Ishikawa (cell line): Measurements from ENCODE around the gene FBXL17.

Experiments
- CEBPB ChIP-seq: IDR thresholded peaks from 2 replicates; pipeline ENCODE4 v1.6.1; 2012
- CREB1 ChIP-seq: IDR thresholded peaks from 2 replicates; pipeline ENCODE4 v1.6.1; 2012; ENCODE audit warnings: low read depth
- EGR1 ChIP-seq: IDR thresholded peaks from 2 replicates; pipeline ENCODE4 v1.6.1; 2012
- EP300 ChIP-seq: IDR thresholded peaks from 2 replicates; pipeline ENCODE4 v1.6.1; 2012; ENCODE audit warnings: borderline replicate concordance
- FOXM1 ChIP-seq: IDR thresholded peaks from 2 replicates; pipeline ENCODE4 v1.6.1; 2012; ENCODE audit warnings: low read depth, borderline replicate concordance
- NFIC ChIP-seq: IDR thresholded peaks from 2 replicates; pipeline ENCODE4 v1.6.1; 2012
- RAD21 ChIP-seq: IDR thresholded peaks from 2 replicates; pipeline ENCODE4 v1.6.1; 2012; ENCODE audit warnings: low read depth
- TAF1 ChIP-seq: IDR thresholded peaks from 2 replicates; pipeline ENCODE4 v1.6.1; 2012; ENCODE audit warnings: low read depth, mild to moderate bottlenecking
- TCF12 ChIP-seq: IDR thresholded peaks from 2 replicates; pipeline ENCODE4 v1.6.1; 2012; ENCODE audit warnings: low read depth
- TEAD4 ChIP-seq: IDR thresholded peaks from 2 replicates; pipeline ENCODE4 v1.6.1; 2012
- YY1 ChIP-seq: IDR thresholded peaks from 2 replicates; pipeline ENCODE4 v1.6.1; 2012; ENCODE audit warnings: low read depth
- ZBTB7A ChIP-seq: IDR thresholded peaks from 2 replicates; pipeline ENCODE4 v1.6.1; 2012; ENCODE audit warnings: low read depth
- TF ChIP-seq, protein P1 (sequence below): IDR thresholded peaks from 2 replicates; pipeline ENCODE4 v1.6.1; 2012; ENCODE audit warnings: low read depth, mild to moderate bottlenecking
- TF ChIP-seq, protein P2 (sequence below): IDR thresholded peaks from 2 replicates; pipeline ENCODE4 v1.6.1; 2012
- TF ChIP-seq, protein P3 (sequence below): IDR thresholded peaks from 2 replicates; pipeline ENCODE4 v1.6.1; 2012

FBXL17 gene

DNA sequence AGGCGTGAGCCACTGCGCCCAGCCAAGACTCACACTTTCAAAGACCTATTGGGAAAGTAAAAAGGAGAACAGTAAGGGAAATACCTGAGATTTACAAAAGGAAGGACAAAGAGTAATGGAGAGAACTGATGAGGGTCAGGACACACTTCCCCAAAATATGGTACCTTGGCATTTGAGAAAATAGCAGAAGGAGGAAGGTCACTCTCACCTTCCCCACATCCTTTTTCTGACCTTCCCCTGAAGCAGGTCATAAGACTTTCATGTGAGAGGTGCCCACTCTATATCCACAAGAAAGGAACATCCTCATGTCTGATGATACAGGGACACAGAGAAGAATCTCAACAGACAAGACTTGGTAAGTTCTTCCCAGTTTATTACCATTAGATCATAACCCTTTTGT lies 272.8 kb downstream of the FBXL17 start:
- TF ChIP-seq FOXM1 (no peak), EP300 (no peak), TEAD4 (no peak), YY1 (no peak), RAD21 (no peak), EGR1 (no peak), TCF12 (no peak), CEBPB (no peak), ZBTB7A (no peak), NFIC (no peak), TAF1 (no peak), CREB1 (no peak)
- TF ChIP-seq, protein P1, sequence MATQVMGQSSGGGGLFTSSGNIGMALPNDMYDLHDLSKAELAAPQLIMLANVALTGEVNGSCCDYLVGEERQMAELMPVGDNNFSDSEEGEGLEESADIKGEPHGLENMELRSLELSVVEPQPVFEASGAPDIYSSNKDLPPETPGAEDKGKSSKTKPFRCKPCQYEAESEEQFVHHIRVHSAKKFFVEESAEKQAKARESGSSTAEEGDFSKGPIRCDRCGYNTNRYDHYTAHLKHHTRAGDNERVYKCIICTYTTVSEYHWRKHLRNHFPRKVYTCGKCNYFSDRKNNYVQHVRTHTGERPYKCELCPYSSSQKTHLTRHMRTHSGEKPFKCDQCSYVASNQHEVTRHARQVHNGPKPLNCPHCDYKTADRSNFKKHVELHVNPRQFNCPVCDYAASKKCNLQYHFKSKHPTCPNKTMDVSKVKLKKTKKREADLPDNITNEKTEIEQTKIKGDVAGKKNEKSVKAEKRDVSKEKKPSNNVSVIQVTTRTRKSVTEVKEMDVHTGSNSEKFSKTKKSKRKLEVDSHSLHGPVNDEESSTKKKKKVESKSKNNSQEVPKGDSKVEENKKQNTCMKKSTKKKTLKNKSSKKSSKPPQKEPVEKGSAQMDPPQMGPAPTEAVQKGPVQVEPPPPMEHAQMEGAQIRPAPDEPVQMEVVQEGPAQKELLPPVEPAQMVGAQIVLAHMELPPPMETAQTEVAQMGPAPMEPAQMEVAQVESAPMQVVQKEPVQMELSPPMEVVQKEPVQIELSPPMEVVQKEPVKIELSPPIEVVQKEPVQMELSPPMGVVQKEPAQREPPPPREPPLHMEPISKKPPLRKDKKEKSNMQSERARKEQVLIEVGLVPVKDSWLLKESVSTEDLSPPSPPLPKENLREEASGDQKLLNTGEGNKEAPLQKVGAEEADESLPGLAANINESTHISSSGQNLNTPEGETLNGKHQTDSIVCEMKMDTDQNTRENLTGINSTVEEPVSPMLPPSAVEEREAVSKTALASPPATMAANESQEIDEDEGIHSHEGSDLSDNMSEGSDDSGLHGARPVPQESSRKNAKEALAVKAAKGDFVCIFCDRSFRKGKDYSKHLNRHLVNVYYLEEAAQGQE, result no peak
- TF ChIP-seq, protein P2, sequence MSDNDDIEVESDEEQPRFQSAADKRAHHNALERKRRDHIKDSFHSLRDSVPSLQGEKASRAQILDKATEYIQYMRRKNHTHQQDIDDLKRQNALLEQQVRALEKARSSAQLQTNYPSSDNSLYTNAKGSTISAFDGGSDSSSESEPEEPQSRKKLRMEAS, result no peak
- TF ChIP-seq, protein P3, sequence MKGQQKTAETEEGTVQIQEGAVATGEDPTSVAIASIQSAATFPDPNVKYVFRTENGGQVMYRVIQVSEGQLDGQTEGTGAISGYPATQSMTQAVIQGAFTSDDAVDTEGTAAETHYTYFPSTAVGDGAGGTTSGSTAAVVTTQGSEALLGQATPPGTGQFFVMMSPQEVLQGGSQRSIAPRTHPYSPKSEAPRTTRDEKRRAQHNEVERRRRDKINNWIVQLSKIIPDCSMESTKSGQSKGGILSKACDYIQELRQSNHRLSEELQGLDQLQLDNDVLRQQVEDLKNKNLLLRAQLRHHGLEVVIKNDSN, result no peak

DNA sequence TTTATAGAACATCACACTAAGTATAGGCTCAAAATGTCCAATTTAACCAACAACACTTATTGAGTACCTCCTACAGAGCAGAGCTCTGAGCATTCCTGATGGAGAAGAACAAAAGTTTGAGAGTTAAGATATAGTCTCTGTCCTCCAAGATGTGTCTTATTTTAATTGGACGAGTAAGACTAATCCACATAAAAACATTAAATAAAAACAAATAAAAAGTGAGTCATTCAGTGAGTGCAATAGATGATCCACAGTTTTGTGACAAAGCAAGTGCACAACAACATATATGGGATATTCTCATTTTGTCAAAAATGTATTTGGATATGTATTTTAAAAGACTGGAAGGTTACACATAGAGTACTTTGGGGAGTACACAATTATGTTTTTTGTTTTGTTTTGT lies 277.4 kb downstream of the FBXL17 start:
- TF ChIP-seq ZBTB7A (no peak), NFIC (no peak), EP300 (no peak), RAD21 (no peak), EGR1 (no peak), YY1 (no peak), TEAD4 (no peak), TAF1 (no peak), TCF12 (no peak)
- TF ChIP-seq, protein P2, result no peak

DNA sequence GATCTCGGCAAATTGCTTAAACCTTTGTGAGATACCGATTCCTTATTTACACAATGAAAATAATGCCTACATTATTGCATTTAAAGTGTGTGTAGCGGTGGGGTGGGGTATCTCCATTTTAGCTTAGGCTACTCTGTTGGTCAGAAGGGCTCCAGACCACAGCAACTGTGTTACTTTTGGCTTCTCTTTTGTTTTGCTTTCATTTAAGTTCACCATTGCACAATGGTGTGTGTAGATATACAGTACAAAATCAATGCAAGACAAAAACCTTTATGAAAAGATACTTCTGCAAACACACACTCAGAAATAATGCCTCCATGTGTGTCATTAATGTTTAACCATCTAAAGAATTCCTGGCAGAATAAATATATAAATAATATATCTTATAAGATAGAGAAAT lies 279.4 kb downstream of the FBXL17 start:
- TF ChIP-seq FOXM1, result no peak
- no peak for TF ChIP-seq CREB1
- TF ChIP-seq, protein P2, result no peak
- TF ChIP-seq, protein P3, result no peak
- TF ChIP-seq EGR1, result no peak
- no peak for TF ChIP-seq TEAD4
- no peak for TF ChIP-seq NFIC
- no peak for TF ChIP-seq CEBPB
- no peak for TF ChIP-seq RAD21
- TF ChIP-seq YY1, result no peak
- no peak for TF ChIP-seq EP300
- TF ChIP-seq TCF12, result no peak
- TF ChIP-seq ZBTB7A, result no peak
- TF ChIP-seq TAF1, result no peak
- TF ChIP-seq, protein P1, result no peak

DNA sequence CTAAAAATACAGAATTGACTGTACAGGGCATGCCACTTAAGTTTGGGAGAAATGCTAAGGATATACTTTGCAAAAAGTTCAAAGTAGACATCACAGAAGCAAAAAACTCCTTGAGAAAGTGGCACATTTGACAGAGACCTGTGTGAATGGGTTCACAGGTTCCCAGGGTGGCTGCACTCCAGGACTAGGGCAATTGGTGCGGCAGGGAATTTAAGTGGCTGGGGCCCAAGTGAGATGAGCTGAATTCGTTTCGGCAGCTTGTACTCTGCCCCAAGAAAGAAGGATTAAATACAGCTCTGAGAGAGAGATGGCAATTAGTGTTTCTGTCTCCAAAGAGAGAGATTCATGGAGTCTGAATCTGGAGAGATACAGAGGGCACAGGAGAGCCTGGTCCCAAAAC lies 280.1 kb downstream of the FBXL17 start:
- TF ChIP-seq TEAD4 (no peak), YY1 (no peak), RAD21 (no peak), EGR1 (no peak)
- TF ChIP-seq, protein P2, result no peak

DNA sequence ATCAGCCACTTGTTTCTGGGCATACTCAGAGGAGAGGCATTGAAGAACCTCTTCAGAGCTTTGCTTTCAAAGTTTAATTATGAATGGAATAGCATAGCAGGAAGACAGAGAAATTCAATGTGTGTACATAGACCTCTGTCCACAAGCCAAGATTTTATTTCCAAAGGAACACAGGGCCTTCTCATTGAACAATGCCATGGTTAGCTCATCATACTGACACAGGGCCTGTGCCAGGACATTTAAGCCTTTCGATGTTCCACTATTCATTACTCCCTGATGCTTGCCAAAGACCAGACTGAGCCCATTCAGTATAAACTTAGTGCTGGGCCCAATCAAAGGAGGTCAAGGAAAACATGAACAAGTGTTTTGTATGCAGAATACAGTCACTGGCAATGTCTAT lies 280.8 kb downstream of the FBXL17 start:
- TF ChIP-seq, protein P2, result no peak
- no peak for TF ChIP-seq FOXM1
- no peak for TF ChIP-seq TCF12
- no peak for TF ChIP-seq TEAD4
- TF ChIP-seq EGR1, result no peak
- TF ChIP-seq, protein P3, result no peak
- TF ChIP-seq CREB1, result no peak
- TF ChIP-seq, protein P1, result no peak
- no peak for TF ChIP-seq NFIC
- TF ChIP-seq RAD21, result no peak
- no peak for TF ChIP-seq EP300
- no peak for TF ChIP-seq YY1
- TF ChIP-seq ZBTB7A, result no peak
- no peak for TF ChIP-seq TAF1
- TF ChIP-seq CEBPB, result no peak
